22Rv1 (cell line): ENCODE results near the gene MAD1L1.

Experiments used
- CTCF ChIP-seq: fragments of 450-650 bp; IDR thresholded peaks from 2 replicates; pipeline ENCODE4 v1.5.1; 2017; ENCODE audit warnings: mild to moderate bottlenecking
- ZFX ChIP-seq: fragments of 450-650 bp; IDR thresholded peaks from 2 replicates; pipeline ENCODE4 v1.6.1; 2017; ENCODE audit warnings: antibody characterized with exemption, borderline replicate concordance

- TF ChIP-seq CTCF (no peak), ZFX (no peak)
Measured at GRCh38 chr7:1907751-1908365, 324.9 kb downstream of the MAD1L1 start.
